Cardiac muscle cell (in vitro differentiated cells and primary cell): ENCODE data around the gene RHD. TPM values are rescaled to one million over a fixed set of nuclear protein-coding genes. Genes with fewer than 3 reads are reported as not detected.
"Not testable (repeated sequence)": the region's sequence is repeated elsewhere in the genome, so short reads cannot be mapped to it uniquely, and the experiment has no call there.

ENCODE experiments used
- DNase-seq, 2 donors: peaks; one replicate each; pipeline versions ENCODE4 v3.0.0 to v3.0.0-alpha.2; 2010 to 2017; ENCODE audit warnings: low read depth in 1 of 2, low spot score in 1 of 2
- H3K27ac ChIP-seq: fragments of 200-600 bp; sonication (generic); 2 replicates; pipeline ENCODE4 v1.5.1; 2016
- H3K27me3 ChIP-seq: fragments of 200-600 bp; sonication (generic); 2 replicates; pipeline ENCODE4 v1.6.0; 2016; ENCODE audit warnings: control low read depth
- H3K36me3 ChIP-seq: fragments of 200-600 bp; sonication (generic); 2 replicates; pipeline ENCODE4 v1.5.1; 2016; ENCODE audit warnings: control low read depth
- H3K4me1 ChIP-seq: fragments of 200-600 bp; sonication (generic); 2 replicates; pipeline ENCODE4 v1.8.1; 2017; ENCODE audit warnings: low read depth, mild to moderate bottlenecking, mixed run types
- H3K4me3 ChIP-seq: fragments of 200-600 bp; sonication (generic); 2 replicates; pipeline ENCODE4 v1.5.1; 2016; ENCODE audit warnings: mild to moderate bottlenecking
- H3K9me3 ChIP-seq: fragments of 200-600 bp; sonication (generic); 2 replicates; pipeline ENCODE4 v1.5.1; 2017; ENCODE audit warnings: low read depth, mild to moderate bottlenecking, control low read depth
- CTCF ChIP-seq: IDR thresholded peaks from 2 replicates; pipeline ENCODE4 v1.5.1; 2012; ENCODE audit warnings: low read depth, mild to moderate bottlenecking, low read length
- polyA plus RNA-seq: library from polyadenylated mRNA; unstranded; fragments of >200 nt; fragmentation: Nextera tagmentation; extraction: Ambion mirVana; gene quantifications from 2 replicates; pipeline ENCODE4 v1.2.1, GENCODE V29; 2016
- total RNA-seq: library from RNA; depleted of rRNA; stranded (reverse); fragments of >200 nt; gene quantifications from 2 replicates; pipeline ENCODE4 v1.2.3, GENCODE V29; 2016

The RHD gene
- total RNA-seq, result 0.74 TPM in 1 of 2 replicates, not detected in the other
- 0.70 and 1.1 TPM in 2 replicates for polyA plus RNA-seq

GRCh38 chr1:25272238-25272637 is at the start of gene RHD:
RHD (plus strand) TSS chr1:25272509; CDS start chr1:25272548, 39 bp downstream.
- H3K9me3 ChIP-seq, H3K4me1 ChIP-seq, H3K4me3 ChIP-seq, H3K27me3 ChIP-seq, DNase-seq, H3K36me3 ChIP-seq, H3K27ac ChIP-seq: not testable (repeated sequence)

DNA sequence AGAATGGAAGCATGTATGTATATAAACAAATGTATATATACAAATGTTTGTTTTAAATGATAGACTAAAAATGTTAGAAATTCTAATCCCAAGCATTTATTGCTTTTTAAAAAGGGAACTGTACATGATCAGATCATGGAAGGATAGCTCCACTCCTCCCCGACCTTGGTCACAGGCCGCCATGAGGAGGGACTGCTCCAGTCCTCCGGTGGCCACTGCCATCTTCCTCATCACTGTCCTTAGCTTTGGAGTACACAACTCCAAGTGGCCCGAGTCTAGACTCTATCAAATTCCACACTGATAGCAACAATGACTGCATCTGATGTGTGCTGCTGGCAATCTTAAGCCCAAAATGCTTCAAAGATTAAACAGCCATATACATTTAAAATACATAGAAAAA is 49.7 kb upstream of the RHD start:
- Histone ChIP-seq H3K9me3 (no peaks in the 10 kb centered on the region), H3K27me3 (no peaks in the 10 kb centered on the region), H3K4me3 (no peak overlapping the region), H3K4me1 (no peaks in the 10 kb centered on the region), H3K36me3 (peaks cover 57% of the 10 kb centered on the region), H3K27ac (no peak overlapping the region)
- no peak for DNase-seq
- no peak for TF ChIP-seq CTCF

DNA sequence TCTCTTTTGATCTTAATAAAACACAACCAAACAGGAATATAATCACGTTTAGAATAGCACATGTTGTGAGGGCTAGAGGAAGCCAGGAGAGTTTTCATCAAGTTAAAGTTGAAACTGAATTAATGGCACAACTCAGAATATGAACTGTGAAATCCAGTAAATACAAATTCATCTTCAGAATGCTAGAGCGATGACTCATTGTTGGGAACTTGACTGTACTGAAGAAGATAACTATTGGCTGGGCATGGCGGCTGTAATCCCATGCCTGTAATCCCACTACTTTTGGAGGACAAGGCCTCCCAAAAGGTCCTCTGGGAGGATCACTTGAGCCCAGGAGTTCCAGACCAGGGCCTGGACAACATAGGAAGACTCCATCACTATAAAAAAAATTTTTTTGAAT is 48.8 kb upstream of the RHD start:
- Histone ChIP-seq H3K36me3 (peaks cover 66% of the 10 kb centered on the region), H3K4me3 (no peak overlapping the region), H3K9me3 (no peaks in the 10 kb centered on the region), H3K27me3 (no peaks in the 10 kb centered on the region), H3K27ac (no peak overlapping the region), H3K4me1 (no peaks in the 10 kb centered on the region)
- no peak for TF ChIP-seq CTCF
- no peak for DNase-seq

DNA sequence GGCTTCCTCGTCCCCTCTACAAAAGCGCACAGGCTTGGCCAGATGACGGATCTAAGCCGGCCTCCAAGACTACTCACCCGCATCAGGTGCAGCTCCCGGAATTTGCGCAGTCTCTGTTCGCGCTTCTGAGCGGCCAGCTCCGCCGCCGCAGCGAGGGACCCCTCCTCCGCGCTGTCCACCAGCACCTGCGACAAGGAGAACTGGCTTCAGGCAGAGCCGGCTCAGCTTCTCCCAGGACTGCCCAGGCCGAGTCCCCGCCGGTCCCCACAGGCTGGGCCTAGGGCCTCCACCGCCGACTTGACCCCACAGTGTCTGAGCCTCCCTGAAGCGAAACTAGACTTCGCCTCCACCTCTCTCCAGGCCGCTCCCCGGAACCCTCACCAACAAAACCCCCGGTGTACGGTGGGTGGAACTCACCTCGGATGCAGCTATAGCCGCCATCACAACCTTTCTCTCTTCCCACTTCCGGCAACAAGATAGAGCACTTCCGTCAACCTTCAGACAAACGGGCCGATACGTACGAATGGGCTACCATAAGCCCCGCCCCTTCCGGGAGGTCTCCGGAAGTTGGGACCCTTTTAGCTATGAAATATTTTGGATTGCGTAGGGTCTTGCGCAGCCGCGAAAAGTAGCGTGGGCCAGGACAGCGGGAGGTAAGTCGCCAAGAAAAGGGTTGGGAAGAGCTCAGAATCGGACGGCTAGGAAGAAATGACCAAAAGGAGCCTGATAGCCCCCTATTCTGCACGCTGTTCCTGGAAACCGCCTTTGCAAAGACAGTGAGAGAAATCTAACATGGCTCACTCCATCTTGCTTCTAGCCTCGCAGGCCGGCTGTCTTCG is 40.1 kb upstream of the RHD start, which contains the start of gene SYF2:
Gene SYF2, minus strand, starts transcription at position 476 of the 839 bp plus-strand sequence. Its CDS starts 35 bp downstream, at position 441.
- Histone ChIP-seq H3K9me3 (no peaks in the 10 kb centered on the region), H3K36me3 (peaks cover 24% of the 10 kb centered on the region), H3K4me1 (peaks cover 6% of the 10 kb centered on the region), H3K27ac (peak within 1 kb of the TSS; percentile 89), H3K4me3 (peak within 1 kb of the TSS; percentile 80), H3K27me3 (no peaks in the 10 kb centered on the region)
- no peak for TF ChIP-seq CTCF
- DNase-seq, result peak; percentile 95 to 96

DNA sequence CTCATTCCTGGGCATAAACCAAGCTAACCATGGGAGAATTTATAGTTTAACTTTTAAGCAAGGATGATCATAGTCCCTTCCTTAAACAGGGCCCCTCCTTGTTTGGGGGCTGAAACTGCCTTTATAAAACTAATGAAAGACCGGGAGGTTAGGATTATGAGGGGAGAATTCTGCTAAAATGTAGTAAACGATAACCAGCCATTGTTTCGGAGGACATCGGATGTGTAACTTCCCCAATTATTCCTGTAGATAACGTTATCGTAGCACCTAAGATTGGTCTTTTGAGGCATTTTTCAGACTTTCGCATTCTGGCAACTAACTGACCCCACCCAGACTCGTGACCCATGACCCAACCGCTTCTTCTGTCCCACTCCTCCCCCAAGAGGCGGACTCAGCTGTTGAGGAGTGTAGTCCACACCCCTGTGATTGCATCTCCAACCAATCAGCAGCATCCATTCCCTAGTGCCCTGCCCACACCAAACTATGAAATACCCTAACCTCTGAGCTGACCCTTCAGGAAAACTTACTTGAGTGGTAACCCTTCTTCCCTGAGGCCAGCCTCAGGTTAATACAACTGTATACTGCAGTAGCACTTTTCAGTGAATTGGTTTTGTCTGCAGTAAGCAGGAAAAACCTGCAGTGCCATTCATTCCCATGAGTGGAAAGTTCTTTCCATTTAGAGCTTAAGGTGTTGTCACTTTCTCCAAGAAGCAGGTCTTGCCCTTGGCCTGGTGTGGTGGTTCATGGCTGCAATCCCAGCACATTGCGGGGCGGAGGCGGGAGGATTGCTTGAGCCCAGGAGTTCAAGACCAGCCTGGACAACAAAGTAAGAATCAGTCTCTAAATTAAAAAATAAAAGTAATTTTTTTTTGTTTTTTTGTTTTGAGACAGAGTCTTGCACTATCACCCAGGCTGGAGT is 39.2 kb upstream of the RHD start:
- no peak for TF ChIP-seq CTCF

DNA sequence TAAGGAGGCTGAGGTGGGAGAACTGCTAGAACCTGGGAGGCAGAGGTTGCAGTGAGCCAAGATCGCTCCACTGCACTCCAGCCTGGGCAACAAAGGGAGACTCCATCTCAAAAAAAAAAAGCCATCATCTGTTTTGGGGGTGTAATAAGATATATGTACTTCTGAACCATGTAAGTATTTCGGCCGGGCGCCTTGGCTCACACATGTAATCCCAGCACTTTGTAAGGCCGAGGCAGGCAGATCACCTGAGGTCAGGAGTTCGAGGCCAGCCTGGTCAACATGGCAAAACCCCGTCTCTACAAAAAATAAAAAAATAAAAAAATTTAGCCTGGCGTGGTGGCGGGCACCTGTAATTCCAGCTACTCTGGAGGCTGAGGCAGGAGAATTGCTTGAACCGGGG is 36.9 kb upstream of the RHD start:
- H3K27ac ChIP-seq, H3K9me3 ChIP-seq, H3K4me1 ChIP-seq, H3K27me3 ChIP-seq, H3K36me3 ChIP-seq, DNase-seq, H3K4me3 ChIP-seq: not testable (repeated sequence)

More for the DNA sequence above, 39.2 kb upstream of the RHD start:
- Histone ChIP-seq H3K4me1 (peaks cover 6% of the 10 kb centered on the region), H3K9me3 (no peaks in the 10 kb centered on the region), H3K27me3 (no peaks in the 10 kb centered on the region), H3K27ac (peak overlapping the region; percentile 89), H3K4me3 (peak overlapping the region; percentile 80), H3K36me3 (peaks cover 15% of the 10 kb centered on the region)
- peak; percentile 76 to 90 for DNase-seq

DNA sequence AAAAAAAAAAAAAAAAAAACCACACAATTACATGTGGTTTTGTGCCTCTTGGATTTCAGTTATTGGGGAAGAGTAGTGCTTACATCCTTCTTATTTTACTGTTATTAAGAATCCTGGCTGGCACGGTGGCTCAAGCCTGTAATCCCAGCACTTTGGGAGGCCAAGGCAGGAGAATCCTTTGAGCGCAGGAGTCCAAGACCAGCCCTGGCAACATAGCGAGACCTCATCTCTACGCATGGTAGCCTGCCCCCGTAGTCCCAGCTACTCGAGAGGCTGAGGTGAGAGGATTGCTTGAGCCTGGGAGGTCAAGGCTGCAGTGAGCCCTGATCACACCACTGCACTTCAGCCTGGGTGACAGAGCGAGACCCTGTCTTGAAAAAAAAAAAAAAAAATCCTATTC is 36.0 kb upstream of the RHD start:
- H3K9me3 ChIP-seq, H3K27me3 ChIP-seq, DNase-seq, H3K4me3 ChIP-seq, H3K27ac ChIP-seq, H3K36me3 ChIP-seq: not testable (repeated sequence)
- peaks cover 13% of the 10 kb centered on the region for H3K4me1 ChIP-seq
